Measurements from ENCODE around the gene PSMD11. TPM values are rescaled to one million over a fixed set of nuclear protein-coding genes. Genes with fewer than 3 reads are reported as not detected.

Gene PSMD11
- polyA plus RNA-seq, 2 of the 4 experiments (the other 2 are of a cell fraction): 195 to 228 TPM

DNA sequence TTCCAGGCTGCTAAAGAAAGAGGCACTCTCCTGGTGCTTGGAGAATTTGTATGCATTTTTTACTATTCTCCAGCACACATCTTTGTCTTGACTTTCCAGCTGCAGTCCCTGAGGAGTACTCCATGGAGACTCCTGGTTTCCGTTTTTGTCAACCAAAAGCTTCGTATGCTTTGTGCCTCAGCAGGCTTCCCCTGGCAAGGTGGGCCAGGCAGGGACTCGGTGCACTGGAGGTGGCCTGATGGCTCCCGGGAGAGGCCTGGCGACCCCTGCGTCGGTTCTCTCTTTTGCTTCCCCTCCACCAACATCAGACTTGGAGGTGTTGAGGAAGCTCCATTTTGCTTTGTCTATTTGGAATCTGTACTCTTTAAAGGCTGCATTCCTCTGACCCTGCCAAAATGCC is 66.2 kb downstream of the PSMD11 start (continued):
- TF ChIP-seq, protein P1, sequence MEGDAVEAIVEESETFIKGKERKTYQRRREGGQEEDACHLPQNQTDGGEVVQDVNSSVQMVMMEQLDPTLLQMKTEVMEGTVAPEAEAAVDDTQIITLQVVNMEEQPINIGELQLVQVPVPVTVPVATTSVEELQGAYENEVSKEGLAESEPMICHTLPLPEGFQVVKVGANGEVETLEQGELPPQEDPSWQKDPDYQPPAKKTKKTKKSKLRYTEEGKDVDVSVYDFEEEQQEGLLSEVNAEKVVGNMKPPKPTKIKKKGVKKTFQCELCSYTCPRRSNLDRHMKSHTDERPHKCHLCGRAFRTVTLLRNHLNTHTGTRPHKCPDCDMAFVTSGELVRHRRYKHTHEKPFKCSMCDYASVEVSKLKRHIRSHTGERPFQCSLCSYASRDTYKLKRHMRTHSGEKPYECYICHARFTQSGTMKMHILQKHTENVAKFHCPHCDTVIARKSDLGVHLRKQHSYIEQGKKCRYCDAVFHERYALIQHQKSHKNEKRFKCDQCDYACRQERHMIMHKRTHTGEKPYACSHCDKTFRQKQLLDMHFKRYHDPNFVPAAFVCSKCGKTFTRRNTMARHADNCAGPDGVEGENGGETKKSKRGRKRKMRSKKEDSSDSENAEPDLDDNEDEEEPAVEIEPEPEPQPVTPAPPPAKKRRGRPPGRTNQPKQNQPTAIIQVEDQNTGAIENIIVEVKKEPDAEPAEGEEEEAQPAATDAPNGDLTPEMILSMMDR (IDR thresholded peaks at IDR 0.05): no peak

DNA sequence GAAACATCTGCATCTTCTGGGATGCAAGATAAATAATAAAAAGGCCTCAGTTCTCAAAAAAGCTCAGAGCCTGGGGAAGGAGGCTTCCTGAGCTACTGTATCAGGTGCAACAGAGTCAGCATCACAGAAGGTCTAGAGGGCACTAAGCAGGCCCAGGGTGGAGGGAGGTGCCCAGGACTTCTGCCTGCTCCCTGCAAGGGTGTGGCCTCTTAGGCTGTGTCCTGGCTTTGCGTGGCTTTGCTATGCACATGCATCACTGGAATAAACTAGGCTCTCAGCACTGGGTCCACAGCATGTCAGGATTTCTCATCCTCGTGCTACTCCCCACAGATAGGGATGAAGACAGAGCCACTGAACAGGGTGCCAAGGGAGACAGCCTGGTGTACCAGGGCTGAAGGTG is 68.0 kb downstream of the PSMD11 start:
- ChIA-PET POLR2A (no interaction called here), CTCF (interaction anchor here (0.5 kb wide), 1 partner anchor 1267 kb away, joined by 3 read pairs; no protein-coding TSS in a partner anchor)
- peak in 1 of 2 experiments; percentile 28; a peak in 3 of 6 replicates for ATAC-seq
- Histone ChIP-seq H3K4me2 (no peak overlapping the region), H3K27ac (no peak overlapping the region), H3K4me1 (no peaks in the 10 kb centered on the region), H3K4me3 (no peak overlapping the region), H3K9me3 (no peaks in the 10 kb centered on the region)
- 68% methylated on average over 2 of the region's 2 CpGs for WGBS (ENCODE audit: missing lambda C conversion rate)
- DNase-seq (ENCODE audit: low read depth in 1 of 2, low spot score in 1 of 2): no peak
- no peak for FAIRE-seq
- TF ChIP-seq, protein P2, sequence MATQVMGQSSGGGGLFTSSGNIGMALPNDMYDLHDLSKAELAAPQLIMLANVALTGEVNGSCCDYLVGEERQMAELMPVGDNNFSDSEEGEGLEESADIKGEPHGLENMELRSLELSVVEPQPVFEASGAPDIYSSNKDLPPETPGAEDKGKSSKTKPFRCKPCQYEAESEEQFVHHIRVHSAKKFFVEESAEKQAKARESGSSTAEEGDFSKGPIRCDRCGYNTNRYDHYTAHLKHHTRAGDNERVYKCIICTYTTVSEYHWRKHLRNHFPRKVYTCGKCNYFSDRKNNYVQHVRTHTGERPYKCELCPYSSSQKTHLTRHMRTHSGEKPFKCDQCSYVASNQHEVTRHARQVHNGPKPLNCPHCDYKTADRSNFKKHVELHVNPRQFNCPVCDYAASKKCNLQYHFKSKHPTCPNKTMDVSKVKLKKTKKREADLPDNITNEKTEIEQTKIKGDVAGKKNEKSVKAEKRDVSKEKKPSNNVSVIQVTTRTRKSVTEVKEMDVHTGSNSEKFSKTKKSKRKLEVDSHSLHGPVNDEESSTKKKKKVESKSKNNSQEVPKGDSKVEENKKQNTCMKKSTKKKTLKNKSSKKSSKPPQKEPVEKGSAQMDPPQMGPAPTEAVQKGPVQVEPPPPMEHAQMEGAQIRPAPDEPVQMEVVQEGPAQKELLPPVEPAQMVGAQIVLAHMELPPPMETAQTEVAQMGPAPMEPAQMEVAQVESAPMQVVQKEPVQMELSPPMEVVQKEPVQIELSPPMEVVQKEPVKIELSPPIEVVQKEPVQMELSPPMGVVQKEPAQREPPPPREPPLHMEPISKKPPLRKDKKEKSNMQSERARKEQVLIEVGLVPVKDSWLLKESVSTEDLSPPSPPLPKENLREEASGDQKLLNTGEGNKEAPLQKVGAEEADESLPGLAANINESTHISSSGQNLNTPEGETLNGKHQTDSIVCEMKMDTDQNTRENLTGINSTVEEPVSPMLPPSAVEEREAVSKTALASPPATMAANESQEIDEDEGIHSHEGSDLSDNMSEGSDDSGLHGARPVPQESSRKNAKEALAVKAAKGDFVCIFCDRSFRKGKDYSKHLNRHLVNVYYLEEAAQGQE (IDR thresholded peaks at IDR 0.05): no peak
- TF ChIP-seq NPAS2 (CRISPR knock-in tag; IDR thresholded peaks at IDR 0.05; ENCODE audit: borderline replicate concordance): no peak
- TF ChIP-seq ZSCAN20 (CRISPR knock-in tag; IDR thresholded peaks at IDR 0.05): no peak
- no peak for TF ChIP-seq SMC3 (IDR thresholded peaks at IDR 0.05)
- no peak for TF ChIP-seq BHLHE40 (IDR thresholded peaks at IDR 0.05; ENCODE audit: low read depth, low read length)
- TF ChIP-seq JUNB (IDR thresholded peaks at IDR 0.05): no peak

DNA sequence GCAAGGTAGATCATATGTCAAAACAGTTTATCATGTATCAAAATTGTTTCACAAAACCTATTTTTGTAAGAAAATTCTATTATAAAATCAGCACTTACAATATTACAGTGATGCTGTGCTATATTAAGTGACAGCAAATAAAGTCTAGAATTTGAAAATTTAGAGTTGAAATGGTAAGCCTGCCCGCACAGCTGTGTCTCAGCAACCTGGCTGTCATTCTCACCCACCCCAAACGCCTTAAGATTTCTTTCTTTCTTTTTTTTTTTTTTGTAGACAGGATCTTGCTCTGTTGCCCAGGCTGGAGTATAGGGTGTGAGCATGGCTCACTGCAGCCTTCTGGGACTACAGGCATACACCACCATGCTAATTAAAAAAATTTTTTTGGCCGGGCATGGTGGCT is 69.3 kb downstream of the PSMD11 start:
- ChIA-PET POLR2A (no interaction called here), CTCF (no interaction called here)
- TF ChIP-seq HOXA7 (CRISPR knock-in tag; IDR thresholded peaks at IDR 0.05) (no peak), CBX8 (IDR thresholded peaks at IDR 0.05) (no peak), FOXS1 (CRISPR knock-in tag; IDR thresholded peaks at IDR 0.05) (no peak), RCOR1 (IDR thresholded peaks at IDR 0.05; ENCODE audit: low read depth, low read length) (no peak), CEBPB (IDR thresholded peaks at IDR 0.05) (no peak), ZFP36 (IDR thresholded peaks at IDR 0.05; ENCODE audit: borderline replicate concordance, partially characterized antibody) (no peak), HOXB5 (CRISPR knock-in tag; IDR thresholded peaks at IDR 0.05) (no peak), TP53 (CRISPR knock-in tag; IDR thresholded peaks at IDR 0.05) (no peak), SMC3 (IDR thresholded peaks at IDR 0.05) (no peak)
- TF ChIP-seq, protein P3, sequence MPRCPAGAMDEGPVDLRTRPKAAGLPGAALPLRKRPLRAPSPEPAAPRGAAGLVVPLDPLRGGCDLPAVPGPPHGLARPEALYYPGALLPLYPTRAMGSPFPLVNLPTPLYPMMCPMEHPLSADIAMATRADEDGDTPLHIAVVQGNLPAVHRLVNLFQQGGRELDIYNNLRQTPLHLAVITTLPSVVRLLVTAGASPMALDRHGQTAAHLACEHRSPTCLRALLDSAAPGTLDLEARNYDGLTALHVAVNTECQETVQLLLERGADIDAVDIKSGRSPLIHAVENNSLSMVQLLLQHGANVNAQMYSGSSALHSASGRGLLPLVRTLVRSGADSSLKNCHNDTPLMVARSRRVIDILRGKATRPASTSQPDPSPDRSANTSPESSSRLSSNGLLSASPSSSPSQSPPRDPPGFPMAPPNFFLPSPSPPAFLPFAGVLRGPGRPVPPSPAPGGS (IDR thresholded peaks at IDR 0.05): no peak
- no peak overlapping the region for H3K27ac ChIP-seq
- FAIRE-seq (no peak), DNase-seq (ENCODE audit: low read depth in 1 of 2, low spot score in 1 of 2) (no peak), ATAC-seq (no peak)
- no peak overlapping the region for H3K4me3 ChIP-seq
- no peaks in the 10 kb centered on the region for H3K9me3 ChIP-seq
- 29% methylated on average over 3 of the region's 3 CpGs for WGBS (ENCODE audit: missing lambda C conversion rate)
- H3K4me1 ChIP-seq: no peaks in the 10 kb centered on the region
- no peak overlapping the region for H3K4me2 ChIP-seq

DNA sequence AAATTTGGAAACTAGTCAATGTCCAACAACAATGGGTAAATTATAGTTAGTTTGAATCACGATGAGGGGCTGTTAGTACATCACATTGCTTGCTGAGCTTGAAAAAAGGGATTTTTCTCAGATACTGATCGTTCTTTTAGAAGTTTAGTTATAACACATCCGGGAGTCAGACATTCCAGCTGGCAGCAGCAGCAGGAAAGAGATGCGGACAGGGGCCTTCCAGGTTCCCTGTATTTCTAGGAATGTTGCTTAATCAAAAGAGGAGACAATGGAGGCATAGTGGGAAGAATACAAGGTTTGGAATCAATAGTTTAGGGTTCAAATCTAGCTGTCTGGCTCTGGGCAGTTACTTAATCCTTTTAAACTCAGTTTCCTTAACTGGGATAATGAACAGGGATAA is 70.3 kb downstream of the PSMD11 start:
- 64% methylated on average over 4 of the region's 4 CpGs for WGBS (ENCODE audit: missing lambda C conversion rate)
- DNase-seq (ENCODE audit: low read depth in 1 of 2, low spot score in 1 of 2) (no peak), ATAC-seq (no peak), FAIRE-seq (no peak)
- no peaks in the 10 kb centered on the region for H3K4me1 ChIP-seq
- ChIA-PET CTCF (interaction anchor here (1.1 kb wide), 1 partner anchor 52 kb away, joined by 3 read pairs; no protein-coding TSS in a partner anchor), POLR2A (no interaction called here)
- H3K4me3 ChIP-seq: no peak overlapping the region
- no peak overlapping the region for H3K4me2 ChIP-seq
- no peaks in the 10 kb centered on the region for H3K9me3 ChIP-seq
- no peak overlapping the region for H3K27ac ChIP-seq
- TF ChIP-seq RAD21 (conservative IDR thresholded peaks at IDR 0.05 in 1 of 2, IDR thresholded peaks at IDR 0.05 in 1 of 2) (no peak), JUNB (IDR thresholded peaks at IDR 0.05) (no peak), EP300 (IDR thresholded peaks at IDR 0.05) (no peak), POLR2A (IDR thresholded peaks at IDR 0.05; ENCODE audit: low read length) (no peak), FOSB (CRISPR knock-in tag; IDR thresholded peaks at IDR 0.05) (no peak), KDM1A (IDR thresholded peaks at IDR 0.05; ENCODE audit: low read depth) (no peak), NFE2L2 (conservative IDR thresholded peaks at IDR 0.05; ENCODE audit: low read length) (no peak), MAZ (IDR thresholded peaks at IDR 0.05; ENCODE audit: borderline replicate concordance, low read depth, low read length) (no peak), FOSL2 (IDR thresholded peaks at IDR 0.05) (no peak), FOSL2 (CRISPR knock-in tag; IDR thresholded peaks at IDR 0.05) (no peak), CHD2 (IDR thresholded peaks at IDR 0.05; ENCODE audit: low read length, partially characterized antibody) (no peak)
- TF ChIP-seq, protein P4, sequence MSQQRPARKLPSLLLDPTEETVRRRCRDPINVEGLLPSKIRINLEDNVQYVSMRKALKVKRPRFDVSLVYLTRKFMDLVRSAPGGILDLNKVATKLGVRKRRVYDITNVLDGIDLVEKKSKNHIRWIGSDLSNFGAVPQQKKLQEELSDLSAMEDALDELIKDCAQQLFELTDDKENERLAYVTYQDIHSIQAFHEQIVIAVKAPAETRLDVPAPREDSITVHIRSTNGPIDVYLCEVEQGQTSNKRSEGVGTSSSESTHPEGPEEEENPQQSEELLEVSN (IDR thresholded peaks at IDR 0.05; ENCODE audit: borderline replicate concordance, low read depth): no peak

Measured in A549 (cell line).